SW480 (cell line): ENCODE data around the gene NRXN2.
"Not testable (repeated sequence)": the region's sequence is repeated elsewhere in the genome, so short reads cannot be mapped to it uniquely, and the experiment has no call there.

Experiments used
- DNase-seq: peaks from one replicate; pipeline ENCODE4 v3.0.0-alpha.2; 2016; ENCODE audit warnings: low spot score

Gene NRXN2

GRCh38 chr11:64605244-64605560, 117.8 kb downstream of the NRXN2 start:
- no peak for DNase-seq

GRCh38 chr11:64604458-64605243, 118.3 kb downstream of the NRXN2 start:
- DNase-seq: no peak

- no peak for DNase-seq
These were observed 119.4 kb downstream of the NRXN2 start for GRCh38 chr11:64603411-64604110.

GRCh38 chr11:64602466-64603070, 120.4 kb downstream of the NRXN2 start:
- no peak for DNase-seq

GRCh38 chr11:64601605-64602465, 121.2 kb downstream of the NRXN2 start:
- DNase-seq: no peak

- no peak for DNase-seq
These were observed 122.6 kb downstream of the NRXN2 start for GRCh38 chr11:64600281-64600992.

GRCh38 chr11:64599698-64600211, 123.2 kb downstream of the NRXN2 start:
- no peak for DNase-seq

- DNase-seq: no peak
These were observed 124.0 kb downstream of the NRXN2 start for GRCh38 chr11:64598797-64599697.

- no peak for DNase-seq
These were observed 124.7 kb downstream of the NRXN2 start for GRCh38 chr11:64598106-64598796.

GRCh38 chr11:64597671-64598101, 125.3 kb downstream of the NRXN2 start:
- DNase-seq: no peak

GRCh38 chr11:64595922-64596321, 127.1 kb downstream of the NRXN2 start:
- DNase-seq: not testable (repeated sequence)

- no peak for DNase-seq
These were observed 128.6 kb downstream of the NRXN2 start for GRCh38 chr11:64594159-64594939.

GRCh38 chr11:64593156-64594105, 129.6 kb downstream of the NRXN2 start:
- DNase-seq: no peak

- no peak for DNase-seq
These were observed 130.3 kb downstream of the NRXN2 start for GRCh38 chr11:64592656-64593055.

GRCh38 chr11:64592234-64592615, 130.8 kb downstream of the NRXN2 start:
- DNase-seq: no peak

GRCh38 chr11:64591257-64592233, 131.5 kb downstream of the NRXN2 start:
- no peak for DNase-seq
